Loucy (cell line): Measurements from ENCODE around the gene TMEM244.

ENCODE experiments used
- H2AFZ ChIP-seq: fragments of 200-600 bp; sonication (generic); 2 replicates; pipeline ENCODE4 v1.6.0; 2016; ENCODE audit warnings: antibody characterized with exemption, mild to moderate bottlenecking, low read length, moderate library complexity
- H3F3A ChIP-seq: fragments of 200-600 bp; 2 replicates; pipeline ENCODE4 v1.6.0; 2016; ENCODE audit warnings: antibody characterized with exemption, low read depth, mild to moderate bottlenecking
- H3K27me3 ChIP-seq: fragments of 200-600 bp; sonication (generic); 2 replicates; pipeline ENCODE4 v1.6.1; 2014; ENCODE audit warnings: low read length, mild to moderate bottlenecking; ENCODE audit not compliant: insufficient read depth, poor library complexity, severe bottlenecking
- H3K36me3 ChIP-seq: fragments of 200-600 bp; sonication (generic); 2 replicates; pipeline ENCODE4 v1.6.1; 2016; ENCODE audit warnings: low read length; ENCODE audit not compliant: insufficient read depth
- H3K4me1 ChIP-seq: fragments of 200-600 bp; sonication (generic); 2 replicates; pipeline ENCODE4 v1.5.1; 2014; ENCODE audit warnings: low read length, mild to moderate bottlenecking; ENCODE audit not compliant: insufficient read depth, poor library complexity, severe bottlenecking
- H3K4me2 ChIP-seq: fragments of 200-600 bp; sonication (generic); 2 replicates; pipeline ENCODE4 v1.6.0; 2014; ENCODE audit warnings: antibody characterized with exemption, low read length, low read depth, mild to moderate bottlenecking; ENCODE audit not compliant: poor library complexity, severe bottlenecking
- H3K4me3 ChIP-seq: fragments of 200-600 bp; sonication (generic); 2 replicates; pipeline ENCODE4 v1.5.1; 2014; ENCODE audit warnings: low read length, mild to moderate bottlenecking, mixed read lengths; ENCODE audit not compliant: poor library complexity, severe bottlenecking
- H3K79me2 ChIP-seq: fragments of 200-600 bp; sonication (generic); 2 replicates; pipeline ENCODE4 v1.6.1; 2014; ENCODE audit warnings: low read length; ENCODE audit not compliant: insufficient read depth
- H3K9ac ChIP-seq: fragments of 200-600 bp; sonication (generic); 2 replicates; pipeline ENCODE4 v1.6.0; 2014; ENCODE audit warnings: mild to moderate bottlenecking, low read depth, low read length, moderate library complexity; ENCODE audit not compliant: poor library complexity, severe bottlenecking
- H3K9me2 ChIP-seq: fragments of 200-600 bp; sonication (generic); replicated peaks from 2 replicates; pipeline ENCODE4 v1.6.1; 2016; ENCODE audit warnings: low read depth, low read length, mixed read lengths
- H3K9me3 ChIP-seq: fragments of 200-600 bp; sonication (generic); 2 replicates; pipeline ENCODE4 v1.6.1; 2014; ENCODE audit warnings: mild to moderate bottlenecking, antibody characterized with exemption, low read length, low read depth; ENCODE audit not compliant: insufficient read depth
- H4K20me1 ChIP-seq: fragments of 200-600 bp; sonication (generic); 2 replicates; pipeline ENCODE4 v1.6.0; 2014; ENCODE audit warnings: antibody characterized with exemption, low read length, mild to moderate bottlenecking; ENCODE audit not compliant: insufficient read depth, poor library complexity, severe bottlenecking
- CTCF ChIP-seq: fragments of 200-600 bp; sonication (generic); conservative IDR thresholded peaks from 2 replicates; pipeline ENCODE4 v1.5.1; 2014; ENCODE audit warnings: mild to moderate bottlenecking, antibody characterized with exemption, low read length
- EZH2phosphoT487 ChIP-seq: fragments of 200-600 bp; IDR thresholded peaks from 2 replicates; pipeline ENCODE4 v1.6.1; 2018; ENCODE audit warnings: antibody characterized with exemption, mild to moderate bottlenecking, moderate library complexity, borderline replicate concordance

TMEM244 gene

GRCh38 chr6:129795261-129795660, 65.9 kb downstream of the TMEM244 start:
- Histone ChIP-seq H3K9ac (no peak overlapping the region), H3K36me3 (no peaks in the 10 kb centered on the region), H3K9me3 (no peaks in the 10 kb centered on the region), H2AFZ (no peak overlapping the region), H4K20me1 (no peaks in the 10 kb centered on the region), H3K27me3 (no peaks in the 10 kb centered on the region), H3K4me3 (no peak overlapping the region), H3K4me1 (peaks cover 4% of the 10 kb centered on the region), H3F3A (no peaks in the 10 kb centered on the region), H3K79me2 (no peaks in the 10 kb centered on the region), H3K4me2 (no peak overlapping the region), H3K9me2 (no peaks in the 10 kb centered on the region)
- TF ChIP-seq EZH2phosphoT487 (no peak), CTCF (no peak)

GRCh38 chr6:129793447-129793846, 67.7 kb downstream of the TMEM244 start:
- no peak overlapping the region for H3K4me2 ChIP-seq
- no peak overlapping the region; the same call in 1 of the 2 replicates for H2AFZ ChIP-seq
- H3K4me1 ChIP-seq: peaks cover 4% of the 10 kb centered on the region

GRCh38 chr6:129792049-129792448, 69.1 kb downstream of the TMEM244 start:
- Histone ChIP-seq H4K20me1 (no peaks in the 10 kb centered on the region), H3F3A (no peaks in the 10 kb centered on the region), H3K9ac (no peak overlapping the region), H3K4me1 (peaks cover 4% of the 10 kb centered on the region), H2AFZ (no peak overlapping the region), H3K9me2 (no peaks in the 10 kb centered on the region), H3K79me2 (no peaks in the 10 kb centered on the region), H3K4me3 (no peak overlapping the region), H3K9me3 (no peaks in the 10 kb centered on the region), H3K36me3 (no peaks in the 10 kb centered on the region), H3K4me2 (no peak overlapping the region), H3K27me3 (no peaks in the 10 kb centered on the region)
- TF ChIP-seq EZH2phosphoT487: no peak
- TF ChIP-seq CTCF: no peak

More at GRCh38 chr6:129793447-129793846, 67.7 kb downstream of the TMEM244 start:
- no peaks in the 10 kb centered on the region for H3F3A ChIP-seq
- H3K36me3 ChIP-seq: no peaks in the 10 kb centered on the region
- no peak overlapping the region for H3K9ac ChIP-seq
- H3K9me3 ChIP-seq: no peaks in the 10 kb centered on the region
- TF ChIP-seq EZH2phosphoT487 (no peak), CTCF (no peak)
- no peaks in the 10 kb centered on the region for H3K27me3 ChIP-seq
- no peak overlapping the region for H3K4me3 ChIP-seq
- no peaks in the 10 kb centered on the region for H3K79me2 ChIP-seq
- H3K9me2 ChIP-seq: no peaks in the 10 kb centered on the region
- no peaks in the 10 kb centered on the region for H4K20me1 ChIP-seq
